HEK293 (cell line): ENCODE results near the gene STAB1.

Experiments
- ZNF132 ChIP-seq: fragments of 450-650 bp; formaldehyde crosslinking; IDR thresholded peaks from 2 replicates; pipeline ENCODE4 v1.5.1; 2017; ENCODE audit warnings: missing biosample characterization, missing genetic modification characterization, borderline replicate concordance
- ZNF776 ChIP-seq: fragments of 450-650 bp; formaldehyde crosslinking; IDR thresholded peaks from 2 replicates; pipeline ENCODE4 v1.5.0; 2017; ENCODE audit warnings: missing biosample characterization, missing genetic modification characterization, borderline replicate concordance

GRCh38 chr3:52513281-52513680 lies 18.1 kb downstream of the STAB1 start:
- TF ChIP-seq ZNF132 (tag by site-specific recombination) (no peak), ZNF776 (tag by site-specific recombination) (no peak)
